Loucy (cell line): ENCODE results near the gene PFDN5.

ENCODE experiments used
- H2AFZ ChIP-seq: fragments of 200-600 bp; sonication (generic); 2 replicates; pipeline ENCODE4 v1.6.0; 2016; ENCODE audit warnings: antibody characterized with exemption, mild to moderate bottlenecking, low read length, moderate library complexity
- H3F3A ChIP-seq: fragments of 200-600 bp; 2 replicates; pipeline ENCODE4 v1.6.0; 2016; ENCODE audit warnings: antibody characterized with exemption, low read depth, mild to moderate bottlenecking
- H3K27me3 ChIP-seq: fragments of 200-600 bp; sonication (generic); 2 replicates; pipeline ENCODE4 v1.6.1; 2014; ENCODE audit warnings: low read length, mild to moderate bottlenecking; ENCODE audit not compliant: insufficient read depth, poor library complexity, severe bottlenecking
- H3K36me3 ChIP-seq: fragments of 200-600 bp; sonication (generic); 2 replicates; pipeline ENCODE4 v1.6.1; 2016; ENCODE audit warnings: low read length; ENCODE audit not compliant: insufficient read depth
- H3K4me1 ChIP-seq: fragments of 200-600 bp; sonication (generic); 2 replicates; pipeline ENCODE4 v1.5.1; 2014; ENCODE audit warnings: low read length, mild to moderate bottlenecking; ENCODE audit not compliant: insufficient read depth, poor library complexity, severe bottlenecking
- H3K4me2 ChIP-seq: fragments of 200-600 bp; sonication (generic); 2 replicates; pipeline ENCODE4 v1.6.0; 2014; ENCODE audit warnings: antibody characterized with exemption, low read length, low read depth, mild to moderate bottlenecking; ENCODE audit not compliant: poor library complexity, severe bottlenecking
- H3K4me3 ChIP-seq: fragments of 200-600 bp; sonication (generic); 2 replicates; pipeline ENCODE4 v1.5.1; 2014; ENCODE audit warnings: low read length, mild to moderate bottlenecking, mixed read lengths; ENCODE audit not compliant: poor library complexity, severe bottlenecking
- H3K79me2 ChIP-seq: fragments of 200-600 bp; sonication (generic); 2 replicates; pipeline ENCODE4 v1.6.1; 2014; ENCODE audit warnings: low read length; ENCODE audit not compliant: insufficient read depth
- H3K9ac ChIP-seq: fragments of 200-600 bp; sonication (generic); 2 replicates; pipeline ENCODE4 v1.6.0; 2014; ENCODE audit warnings: mild to moderate bottlenecking, low read depth, low read length, moderate library complexity; ENCODE audit not compliant: poor library complexity, severe bottlenecking
- H3K9me2 ChIP-seq: fragments of 200-600 bp; sonication (generic); replicated peaks from 2 replicates; pipeline ENCODE4 v1.6.1; 2016; ENCODE audit warnings: low read depth, low read length, mixed read lengths
- H3K9me3 ChIP-seq: fragments of 200-600 bp; sonication (generic); 2 replicates; pipeline ENCODE4 v1.6.1; 2014; ENCODE audit warnings: mild to moderate bottlenecking, antibody characterized with exemption, low read length, low read depth; ENCODE audit not compliant: insufficient read depth
- H4K20me1 ChIP-seq: fragments of 200-600 bp; sonication (generic); 2 replicates; pipeline ENCODE4 v1.6.0; 2014; ENCODE audit warnings: antibody characterized with exemption, low read length, mild to moderate bottlenecking; ENCODE audit not compliant: insufficient read depth, poor library complexity, severe bottlenecking
- EZH2phosphoT487 ChIP-seq: fragments of 200-600 bp; IDR thresholded peaks from 2 replicates; pipeline ENCODE4 v1.6.1; 2018; ENCODE audit warnings: antibody characterized with exemption, mild to moderate bottlenecking, moderate library complexity, borderline replicate concordance
- TF ChIP-seq, protein P1 (sequence below): fragments of 200-600 bp; sonication (generic); conservative IDR thresholded peaks from 2 replicates; pipeline ENCODE4 v1.5.1; 2014; ENCODE audit warnings: mild to moderate bottlenecking, antibody characterized with exemption, low read length

PFDN5 gene

DNA sequence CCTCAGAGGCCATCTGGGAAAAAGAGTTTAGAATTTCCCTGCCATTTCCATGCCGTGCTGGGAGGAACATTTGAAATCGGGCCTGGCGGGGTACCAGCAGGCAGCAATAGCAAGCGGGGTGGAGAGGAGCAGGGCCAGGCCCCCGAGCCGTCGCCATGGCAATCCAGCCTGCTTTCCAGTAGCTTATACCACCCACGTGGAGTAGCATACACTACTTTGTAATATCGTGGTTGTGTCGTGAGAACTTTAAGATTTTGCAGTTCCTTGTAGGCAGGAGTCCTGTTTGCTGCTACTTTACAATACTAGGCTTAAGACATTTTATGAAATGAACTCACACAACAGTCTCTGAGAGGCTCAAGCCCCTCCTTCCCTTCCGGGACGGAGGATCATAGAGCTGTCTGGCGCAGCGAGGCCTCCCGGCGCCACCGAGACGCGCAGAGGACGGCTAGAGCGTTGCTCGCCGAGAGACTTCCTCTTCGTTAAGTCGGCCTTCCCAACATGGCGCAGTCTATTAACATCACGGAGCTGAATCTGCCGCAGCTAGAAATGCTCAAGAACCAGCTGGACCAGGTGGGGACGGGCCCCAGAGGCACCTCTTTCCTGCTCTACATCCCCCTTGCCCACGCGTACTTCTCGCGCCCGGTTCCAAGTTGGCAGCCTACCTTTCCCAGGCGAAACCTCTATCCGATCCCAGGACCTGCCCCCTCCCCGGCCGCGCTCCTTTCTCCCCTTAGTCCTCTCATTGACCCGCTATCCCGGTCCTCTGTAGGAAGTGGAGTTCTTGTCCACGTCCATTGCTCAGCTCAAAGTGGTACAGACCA lies at the start of gene PFDN5:
Gene PFDN5 (plus strand): TSS at position 473 of the 821 bp plus-strand sequence. CDS start 26 bp downstream, at position 499.
- peaks cover 28% of the 10 kb centered on the region; the same call in 1 of the 2 replicates for H3K36me3 ChIP-seq
- H3K27me3 ChIP-seq = no peaks in the 10 kb centered on the region
- peaks cover 3% of the 10 kb centered on the region for H4K20me1 ChIP-seq
- H3K9me2 ChIP-seq = no peaks in the 10 kb centered on the region
- H3K9me3 ChIP-seq = no peaks in the 10 kb centered on the region
- peak within 1 kb of the TSS; percentile 95 for H3K4me3 ChIP-seq
- H3K79me2 ChIP-seq = peaks cover 29% of the 10 kb centered on the region
- no peak for TF ChIP-seq EZH2phosphoT487
- TF ChIP-seq, protein P1, sequence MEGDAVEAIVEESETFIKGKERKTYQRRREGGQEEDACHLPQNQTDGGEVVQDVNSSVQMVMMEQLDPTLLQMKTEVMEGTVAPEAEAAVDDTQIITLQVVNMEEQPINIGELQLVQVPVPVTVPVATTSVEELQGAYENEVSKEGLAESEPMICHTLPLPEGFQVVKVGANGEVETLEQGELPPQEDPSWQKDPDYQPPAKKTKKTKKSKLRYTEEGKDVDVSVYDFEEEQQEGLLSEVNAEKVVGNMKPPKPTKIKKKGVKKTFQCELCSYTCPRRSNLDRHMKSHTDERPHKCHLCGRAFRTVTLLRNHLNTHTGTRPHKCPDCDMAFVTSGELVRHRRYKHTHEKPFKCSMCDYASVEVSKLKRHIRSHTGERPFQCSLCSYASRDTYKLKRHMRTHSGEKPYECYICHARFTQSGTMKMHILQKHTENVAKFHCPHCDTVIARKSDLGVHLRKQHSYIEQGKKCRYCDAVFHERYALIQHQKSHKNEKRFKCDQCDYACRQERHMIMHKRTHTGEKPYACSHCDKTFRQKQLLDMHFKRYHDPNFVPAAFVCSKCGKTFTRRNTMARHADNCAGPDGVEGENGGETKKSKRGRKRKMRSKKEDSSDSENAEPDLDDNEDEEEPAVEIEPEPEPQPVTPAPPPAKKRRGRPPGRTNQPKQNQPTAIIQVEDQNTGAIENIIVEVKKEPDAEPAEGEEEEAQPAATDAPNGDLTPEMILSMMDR = no peak
- no peaks in the 10 kb centered on the region; the same call in 1 of the 2 replicates for H3F3A ChIP-seq
- peak within 1 kb of the TSS; percentile 85 for H2AFZ ChIP-seq
- H3K9ac ChIP-seq = peak within 1 kb of the TSS; percentile 90
- peak within 1 kb of the TSS; percentile 87 for H3K4me2 ChIP-seq
- H3K4me1 ChIP-seq = peaks cover 22% of the 10 kb centered on the region

DNA sequence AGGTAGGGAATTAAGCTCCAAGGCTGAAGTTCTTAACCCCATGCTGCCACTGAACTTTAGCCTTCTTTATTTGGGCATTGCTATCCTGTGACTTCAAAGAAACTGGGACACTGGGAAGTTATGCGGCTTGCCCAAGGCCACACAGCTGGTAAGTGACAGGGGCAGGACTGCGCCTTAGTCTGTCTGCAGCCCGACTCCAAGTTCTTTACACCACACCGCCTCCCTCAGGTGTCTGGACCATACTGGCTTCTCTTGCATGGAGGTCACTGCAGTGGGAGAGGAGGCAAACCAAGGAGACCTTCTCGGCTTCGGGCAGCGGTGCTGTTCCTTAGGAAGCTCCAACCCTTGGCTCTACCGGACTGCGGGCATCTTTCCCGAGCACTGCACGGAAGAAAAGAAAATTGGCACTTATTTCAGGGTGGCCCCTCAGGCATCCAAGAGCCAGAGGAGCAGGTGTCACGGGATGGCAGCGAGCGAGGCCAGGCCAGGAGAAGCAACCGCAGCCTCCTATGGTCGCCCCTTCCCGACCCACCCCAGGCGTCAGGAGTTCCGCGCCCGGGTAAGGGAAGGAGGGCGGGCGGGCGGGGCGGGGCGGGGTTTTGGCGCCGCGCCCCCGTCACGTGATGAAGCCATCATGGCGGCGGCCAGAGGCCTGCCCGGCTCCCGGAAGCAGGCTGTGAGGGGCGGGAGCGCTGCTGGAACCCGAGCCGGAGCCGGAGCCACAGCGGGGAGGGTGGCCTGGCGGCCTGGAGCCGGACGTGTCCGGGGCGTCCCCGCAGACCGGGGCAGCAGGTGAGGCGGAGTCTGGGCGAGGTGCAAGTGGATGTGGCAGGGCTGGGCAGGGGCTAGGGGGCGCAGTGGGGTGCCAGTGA lies 43.6 kb upstream of the PFDN5 start:
- peak overlapping the region; percentile 97 for H2AFZ ChIP-seq
- TF ChIP-seq, protein P1 = peak; percentile 55
- no peak for TF ChIP-seq EZH2phosphoT487
- no peaks in the 10 kb centered on the region for H3F3A ChIP-seq
- no peaks in the 10 kb centered on the region for H3K9me2 ChIP-seq
- H3K79me2 ChIP-seq = peaks cover 24% of the 10 kb centered on the region
- H3K4me1 ChIP-seq = peaks cover 39% of the 10 kb centered on the region
- H4K20me1 ChIP-seq = no peaks in the 10 kb centered on the region
- no peaks in the 10 kb centered on the region for H3K36me3 ChIP-seq
- peak overlapping the region; percentile 96 for H3K4me3 ChIP-seq
- H3K27me3 ChIP-seq = no peaks in the 10 kb centered on the region
- H3K4me2 ChIP-seq = peak overlapping the region; percentile 92
- no peaks in the 10 kb centered on the region for H3K9me3 ChIP-seq
- H3K9ac ChIP-seq = peak overlapping the region; percentile 85

DNA sequence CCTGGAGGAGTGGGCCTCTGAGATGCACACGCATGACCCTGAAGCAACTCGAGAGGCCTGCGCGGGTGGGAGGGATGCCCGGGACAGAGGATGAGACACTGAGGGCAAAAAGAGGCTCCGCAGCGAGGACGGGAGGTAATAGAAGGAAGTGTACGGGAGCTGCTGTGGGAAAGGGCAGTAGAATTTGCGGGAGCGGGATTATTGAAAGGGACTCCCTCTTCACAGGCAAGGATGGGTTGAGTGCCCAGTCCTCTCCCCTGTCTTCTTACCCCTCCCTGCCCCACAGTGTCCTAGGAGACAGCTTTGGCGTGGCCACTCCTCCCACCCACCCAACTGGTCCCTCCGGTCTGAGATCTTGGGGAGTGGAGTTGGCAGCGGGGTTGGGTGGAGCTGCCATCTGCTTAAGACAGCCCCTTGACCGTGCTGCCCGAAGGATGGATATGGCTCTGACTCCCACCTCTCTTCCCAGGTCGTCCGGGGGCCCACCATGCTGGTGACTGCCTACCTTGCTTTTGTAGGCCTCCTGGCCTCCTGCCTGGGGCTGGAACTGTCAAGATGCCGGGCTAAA lies 42.9 kb upstream of the PFDN5 start:
- Histone ChIP-seq H3K9me2 (no peaks in the 10 kb centered on the region), H3K9me3 (no peaks in the 10 kb centered on the region), H3K9ac (peak overlapping the region; percentile 85), H3K36me3 (no peaks in the 10 kb centered on the region), H3K4me1 (peaks cover 39% of the 10 kb centered on the region), H4K20me1 (no peaks in the 10 kb centered on the region), H3K27me3 (no peaks in the 10 kb centered on the region), H2AFZ (peak overlapping the region; percentile 83), H3K4me3 (peak overlapping the region; percentile 96), H3K79me2 (peaks cover 24% of the 10 kb centered on the region), H3K4me2 (peak overlapping the region; percentile 92), H3F3A (no peaks in the 10 kb centered on the region)
- TF ChIP-seq EZH2phosphoT487 = no peak
- TF ChIP-seq, protein P1 = no peak
